ENCODE results near the gene CPT1B.
"Not testable (repeated sequence)": the region's sequence is repeated elsewhere in the genome, so short reads cannot be mapped to it uniquely, and the experiment has no call there.

The CPT1B gene

DNA sequence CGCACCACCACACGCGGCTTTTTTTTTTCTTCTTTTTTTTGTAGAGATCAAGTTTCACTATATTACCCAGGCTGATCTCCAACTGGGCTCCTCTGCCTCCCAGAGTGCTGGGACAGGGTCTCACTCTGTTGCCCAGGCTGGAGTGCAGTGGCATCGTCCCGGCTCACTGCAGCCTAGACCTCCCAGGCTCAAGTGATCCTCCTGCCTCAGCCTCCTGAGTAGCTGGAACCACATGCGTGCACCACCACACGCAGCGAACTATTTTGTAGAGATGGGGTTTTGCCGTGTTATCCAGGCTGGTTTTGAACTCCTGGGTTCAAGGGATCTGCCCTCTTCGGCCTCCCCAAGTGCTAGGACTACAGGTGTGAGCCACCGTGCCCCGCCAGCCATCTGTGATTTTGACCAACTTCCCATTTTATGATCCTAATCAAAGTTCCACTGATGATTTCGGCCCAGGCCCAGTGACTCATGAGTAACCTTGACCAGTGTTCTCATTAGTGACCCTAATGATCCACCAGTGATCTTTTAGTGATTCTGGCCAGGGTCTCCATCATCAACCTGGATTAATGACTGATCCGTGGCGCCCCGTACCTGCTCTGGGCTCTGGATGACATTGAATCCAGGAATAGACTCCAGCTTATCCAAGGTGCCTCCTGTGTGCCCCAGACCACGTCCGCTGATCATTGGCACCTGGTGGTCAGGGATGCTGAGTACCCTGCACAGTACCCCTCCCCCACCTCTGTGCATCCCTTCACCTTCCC lies 50.1 kb downstream of the CPT1B start:
- DNase-seq (ENCODE audit: low read depth), result no peak

DNA sequence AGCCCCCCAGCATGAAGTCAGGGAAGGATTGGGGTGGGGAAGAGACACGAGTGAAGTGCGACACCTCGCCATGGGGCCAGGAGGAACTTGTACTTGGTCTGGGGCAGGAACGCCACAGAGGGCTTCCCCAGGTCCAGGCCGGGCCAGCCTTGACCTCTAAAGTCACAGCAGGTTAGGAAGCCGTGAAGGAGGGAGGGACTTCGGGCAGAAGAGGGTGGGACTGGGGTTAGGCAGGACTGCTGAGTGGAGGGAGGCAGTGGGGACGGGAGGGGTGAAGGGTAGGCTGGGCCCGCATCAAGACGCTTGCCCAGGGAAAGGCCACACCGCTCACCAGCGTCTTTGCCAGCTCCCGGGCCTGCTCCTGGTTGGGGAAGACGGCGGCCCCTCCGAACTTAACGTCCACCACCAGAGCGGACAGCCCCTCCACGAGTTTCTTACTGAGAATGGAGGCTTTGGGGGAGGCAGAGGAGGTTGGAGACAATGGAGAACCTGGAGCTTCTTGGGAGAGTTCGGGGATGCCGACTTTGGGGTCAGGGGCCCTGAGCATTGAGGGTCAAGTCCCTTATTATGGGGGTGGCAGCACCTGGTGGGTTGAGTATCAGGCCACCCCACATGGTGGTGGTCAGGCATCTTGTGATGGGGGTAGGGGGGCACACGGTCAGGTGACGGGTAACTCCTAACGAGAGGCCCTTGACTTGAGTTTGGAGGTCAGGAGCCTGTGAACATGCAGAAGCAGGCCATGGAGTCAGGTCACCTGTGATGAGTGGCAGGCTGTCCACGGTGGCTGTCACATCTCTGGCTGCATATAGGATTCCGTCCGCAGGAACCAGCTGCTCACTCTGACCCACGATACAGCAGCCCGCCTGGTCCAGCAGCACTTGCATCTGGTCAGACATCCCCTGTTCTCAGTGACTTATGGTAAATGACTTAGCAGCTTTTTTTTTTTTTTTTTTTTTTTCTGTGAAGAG lies 51.1 kb downstream of the CPT1B start:
- peak; percentile 66 for DNase-seq (ENCODE audit: low read depth)

DNA sequence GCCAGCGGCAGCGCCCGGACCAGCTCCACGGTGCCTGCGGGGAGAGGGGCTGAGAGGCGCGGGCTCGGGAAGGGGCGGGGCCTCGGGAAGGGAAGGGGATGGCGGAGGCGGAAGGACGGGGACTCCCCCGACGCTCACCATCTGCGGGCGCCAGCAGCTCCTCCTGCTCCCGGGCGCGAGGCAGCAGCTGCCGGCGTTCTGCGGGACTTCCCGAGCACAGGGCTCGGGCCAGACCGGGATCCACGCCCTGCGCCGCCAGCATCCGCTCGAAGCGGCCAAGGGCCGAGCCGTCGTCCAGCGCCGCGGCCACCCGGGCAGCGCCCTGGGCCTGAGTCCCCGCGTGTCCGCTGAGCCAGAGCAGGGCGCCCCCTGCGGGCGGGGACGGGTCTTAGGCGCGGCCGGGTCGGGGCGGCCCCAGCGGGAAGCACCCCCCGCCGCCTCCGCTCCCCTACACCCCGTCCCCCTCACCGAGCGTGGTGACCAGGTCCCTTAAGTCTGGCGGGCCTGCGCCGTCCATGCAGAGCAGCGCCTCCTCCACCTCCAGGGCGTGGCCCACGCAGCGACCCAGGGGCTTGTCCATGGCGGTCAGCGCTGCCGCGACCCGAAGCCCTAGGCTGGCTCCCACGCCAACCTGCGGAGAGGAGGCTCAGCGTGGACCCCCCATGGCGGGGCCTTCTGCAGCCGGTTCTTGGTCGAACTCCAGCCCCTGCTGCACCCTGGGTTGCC lies 52.0 kb downstream of the CPT1B start:
- peak; percentile 79 for DNase-seq (ENCODE audit: low read depth)

DNA sequence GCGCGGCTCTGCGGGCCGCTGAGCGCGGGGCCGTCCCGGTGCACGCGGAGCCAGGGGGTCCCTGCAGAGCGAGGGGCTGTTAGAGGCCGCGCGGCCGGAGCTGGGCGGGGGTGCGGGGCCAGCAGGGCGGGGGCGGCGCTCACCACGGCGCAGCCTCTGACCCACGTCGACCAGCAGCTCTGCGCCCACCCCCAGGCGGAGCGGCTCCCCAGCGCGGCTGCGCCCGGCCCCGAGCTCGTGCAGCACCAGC lies 52.4 kb downstream of the CPT1B start:
- DNase-seq (ENCODE audit: low read depth), result no peak

DNA sequence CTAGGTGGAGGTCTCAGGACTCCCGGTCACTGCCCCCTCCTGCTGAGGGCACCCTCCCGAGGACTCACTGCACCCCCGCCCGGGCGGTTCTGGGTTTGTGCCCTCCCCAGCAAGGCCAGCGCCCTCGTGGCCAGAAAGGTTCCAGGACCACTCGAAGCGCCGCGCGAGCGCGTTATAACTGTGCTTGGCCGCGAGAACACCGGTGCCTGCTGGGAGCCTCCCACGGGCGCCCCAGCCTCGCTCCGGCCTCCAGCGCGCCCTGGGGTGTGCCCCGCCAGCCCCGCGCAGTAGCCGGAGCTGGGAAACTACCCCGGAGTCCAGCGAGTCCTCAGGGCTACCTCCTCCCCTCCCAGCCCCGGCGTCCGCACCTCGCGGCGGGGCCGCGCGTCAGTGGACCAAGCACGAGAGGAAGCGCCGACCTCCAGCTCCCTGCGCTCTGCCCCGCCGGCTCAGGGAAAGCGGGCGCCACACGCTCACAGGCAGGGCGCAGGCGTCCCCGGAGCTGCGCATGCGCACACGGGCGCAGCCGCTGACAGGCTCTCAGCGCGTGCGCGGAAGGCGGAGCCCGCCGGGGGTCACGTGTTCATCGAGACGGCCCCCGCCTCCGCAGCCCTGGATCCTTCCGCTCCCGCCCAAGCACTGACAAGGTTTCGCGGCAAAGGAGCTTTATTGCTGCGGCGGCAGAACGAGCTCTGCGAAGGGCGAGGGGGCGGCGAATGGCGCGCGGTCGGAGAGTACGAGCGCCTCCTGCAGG lies 52.9 kb downstream of the CPT1B start, which contains the start of gene SCO2:
TSS of gene SCO2 (minus strand) at position 495 of the 754 bp plus-strand sequence. CDS start 1,187 bp downstream, outside the sequence.
- DNase-seq (ENCODE audit: low read depth), result peak; percentile 98

DNA sequence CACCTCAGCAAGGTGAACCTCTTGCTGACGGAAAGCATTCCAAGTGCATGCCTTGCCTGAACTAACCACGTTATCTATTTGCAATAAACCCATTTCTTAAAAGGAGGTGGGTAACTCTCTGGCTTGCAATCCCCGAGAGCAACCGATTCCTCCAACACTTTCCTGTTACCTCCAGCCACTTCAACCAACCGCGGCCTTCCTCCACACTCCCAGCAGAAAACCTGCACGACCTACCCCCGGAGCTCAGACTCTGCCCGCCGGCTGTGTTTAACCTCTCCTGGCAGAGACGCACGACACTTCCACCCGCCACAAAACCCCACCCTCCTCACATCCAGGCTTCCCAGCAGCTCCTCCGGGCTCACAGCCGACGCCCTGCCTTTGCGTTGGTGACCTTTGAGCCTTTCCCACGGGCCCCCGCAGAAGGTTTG lies 53.5 kb downstream of the CPT1B start:
- DNase-seq (ENCODE audit: low read depth), result no peak

DNA sequence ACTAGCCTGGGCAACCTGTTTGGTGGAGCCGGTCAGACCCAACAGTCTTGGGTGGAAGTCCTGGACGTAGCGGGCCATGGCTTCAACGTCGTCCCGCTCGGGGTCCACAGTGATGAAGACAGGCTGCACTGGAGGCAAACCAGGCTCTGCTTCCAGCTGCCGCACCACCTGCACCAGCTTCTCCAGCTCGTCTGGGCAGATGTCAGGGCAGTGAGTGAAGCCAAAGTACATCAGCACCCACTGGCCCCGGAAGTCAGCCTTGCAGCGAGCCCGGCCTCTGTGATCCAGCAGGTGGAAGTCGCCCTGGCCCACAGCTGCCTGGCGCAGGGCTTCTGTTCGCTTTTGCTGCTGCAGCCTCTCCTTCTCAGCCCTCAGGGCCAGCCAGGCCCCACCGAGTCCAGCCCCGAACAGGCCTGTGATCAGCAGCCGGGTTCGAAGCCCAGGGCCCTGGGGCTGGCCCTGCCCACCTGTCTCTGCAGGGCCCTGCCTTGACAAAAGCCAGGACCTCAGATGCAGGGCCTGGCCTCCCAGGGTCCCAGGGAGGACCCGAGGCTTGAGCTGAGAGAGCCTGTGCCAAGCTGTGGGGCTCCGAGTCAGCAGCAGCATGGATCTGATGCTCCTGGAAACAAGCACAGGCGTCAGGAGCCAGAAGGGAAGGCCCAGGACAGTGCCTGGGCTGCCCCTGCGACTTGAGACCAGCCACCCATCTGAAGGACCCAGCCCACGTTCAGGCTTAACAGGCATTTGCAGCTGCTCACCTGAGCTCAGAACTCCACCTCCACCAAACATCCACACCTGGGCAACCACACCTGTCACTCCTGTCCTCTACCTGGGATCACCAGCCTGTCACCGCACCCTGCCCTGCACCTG lies 54.2 kb downstream of the CPT1B start:
- DNase-seq (ENCODE audit: low read depth), result no peak

DNA sequence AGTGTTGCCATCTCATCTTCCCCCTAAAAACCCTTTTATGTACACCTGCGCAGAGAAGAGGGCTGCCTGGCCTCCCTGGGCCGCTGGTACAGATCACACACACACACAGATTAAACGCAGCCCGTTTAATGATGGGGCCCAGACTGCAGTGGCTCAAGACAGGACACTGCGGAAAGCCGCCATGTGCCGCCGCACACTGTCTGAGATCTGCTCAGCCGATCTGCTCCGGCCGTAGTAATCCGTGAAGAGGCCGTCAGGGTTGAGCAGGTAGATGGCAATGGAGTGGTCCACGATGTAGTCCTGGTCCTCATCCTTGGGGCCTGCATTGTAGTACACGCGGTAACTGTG lies 54.8 kb downstream of the CPT1B start:
- DNase-seq (ENCODE audit: low read depth), result no peak

DNA sequence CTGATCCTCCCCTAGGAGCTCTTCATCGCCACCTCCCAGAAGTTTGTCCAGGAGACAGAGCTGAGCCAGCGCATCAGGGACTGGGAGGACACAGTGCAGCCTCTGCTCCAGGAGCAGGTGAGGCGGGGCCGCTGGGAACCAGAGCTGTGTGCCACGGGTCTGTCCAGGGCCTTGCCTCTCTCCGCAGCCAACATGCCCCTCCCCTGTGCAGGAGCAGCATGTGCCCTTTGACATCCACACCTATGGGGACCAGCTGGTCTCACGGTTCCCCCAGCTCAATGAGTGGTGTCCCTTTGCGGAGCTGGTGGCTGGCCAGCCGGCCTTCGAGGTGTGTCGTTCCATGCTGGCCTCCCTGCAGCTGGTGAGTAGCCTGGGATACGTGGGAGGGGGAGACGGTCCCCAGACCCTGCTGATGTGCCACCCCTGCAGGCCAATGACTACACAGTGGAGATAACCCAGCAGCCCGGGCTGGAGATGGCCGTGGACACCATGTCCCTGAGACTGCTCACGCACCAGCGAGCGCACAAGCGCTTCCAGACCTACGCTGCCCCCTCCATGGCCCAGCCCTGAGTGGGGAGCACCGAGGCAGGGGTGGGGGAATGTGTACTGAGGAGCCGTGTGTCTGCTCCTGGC lies 55.3 kb downstream of the CPT1B start:
- no peak for DNase-seq (ENCODE audit: low read depth)

DNA sequence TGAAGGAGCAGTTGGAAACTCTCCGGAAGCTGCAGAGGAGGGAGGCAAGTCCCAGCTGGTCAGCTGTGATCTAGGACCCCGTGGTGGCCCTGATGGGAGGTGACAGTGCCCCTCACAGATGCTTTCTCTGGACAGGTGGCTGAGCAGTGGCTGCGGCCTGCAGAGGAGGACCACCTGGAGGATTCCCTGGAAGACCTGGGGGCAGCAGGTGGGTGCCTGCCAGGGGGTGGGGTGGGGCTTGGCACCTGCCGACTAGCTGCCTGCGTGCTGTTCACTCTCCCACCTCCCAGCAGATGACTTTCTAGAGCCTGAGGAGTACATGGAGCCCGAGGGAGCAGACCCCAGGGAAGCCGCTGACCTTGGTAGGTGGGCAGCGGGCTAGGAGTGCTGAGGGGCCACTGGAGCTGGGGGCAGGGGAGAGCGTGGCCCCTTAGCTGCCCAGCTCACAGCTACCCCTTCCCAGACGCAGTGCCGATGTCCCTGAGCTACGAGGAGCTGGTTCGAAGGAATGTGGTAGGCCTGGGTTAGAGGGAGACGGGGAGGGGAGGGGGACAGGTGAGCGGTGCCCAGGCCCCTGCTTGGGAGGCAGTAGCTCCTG lies 55.9 kb downstream of the CPT1B start:
- DNase-seq (ENCODE audit: low read depth), result no peak

DNA sequence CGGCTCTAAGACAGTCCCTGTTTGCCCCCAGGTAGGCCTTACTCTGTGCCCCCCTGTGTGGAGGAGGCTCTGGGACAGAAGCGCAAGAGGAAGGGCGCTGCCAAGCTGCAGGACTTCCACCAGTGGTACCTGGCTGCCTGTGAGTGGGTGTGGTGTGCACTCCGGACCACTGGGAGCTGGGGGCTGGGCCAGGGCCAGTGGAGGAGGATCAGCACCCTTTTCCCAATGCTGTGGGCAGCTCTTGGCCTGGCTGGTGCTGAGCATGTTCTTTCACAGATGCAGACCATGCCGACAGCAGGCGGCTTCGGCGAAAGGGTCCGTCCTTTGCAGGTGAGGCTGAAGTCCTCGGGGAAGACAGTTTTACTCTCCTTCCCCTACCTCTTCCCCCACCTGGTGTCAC lies 56.5 kb downstream of the CPT1B start:
- DNase-seq (ENCODE audit: low read depth), result no peak

DNA sequence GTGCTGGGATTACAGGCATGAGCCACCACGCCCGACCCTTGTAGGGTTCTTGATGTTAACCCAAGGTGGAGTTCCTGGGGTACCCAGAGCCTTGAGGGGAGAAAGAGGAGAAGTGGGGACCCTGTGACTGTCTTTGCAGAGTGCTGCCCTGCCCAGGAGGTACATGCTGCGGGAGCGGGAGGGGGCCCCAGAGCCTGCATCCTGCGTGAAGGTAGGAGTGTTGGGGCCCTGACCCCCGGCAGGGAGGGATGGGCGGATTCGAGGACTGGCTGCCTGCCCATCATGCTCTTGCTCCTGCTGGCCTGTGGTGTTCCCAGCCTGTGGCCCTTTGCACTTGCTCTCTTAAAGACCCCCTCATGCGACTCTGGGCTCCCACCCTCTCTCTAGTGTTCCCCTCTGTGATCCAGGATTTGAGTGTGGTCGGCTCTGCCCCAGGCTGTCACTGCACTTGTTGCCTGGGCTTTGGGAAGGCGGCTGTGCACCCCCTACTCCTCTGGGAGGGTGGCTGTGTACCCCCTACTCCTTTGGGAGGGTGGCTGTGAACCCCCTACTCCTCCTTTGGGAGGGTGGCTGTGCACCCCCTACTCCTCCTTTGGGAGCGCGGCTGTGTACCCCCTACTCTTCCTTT lies 57.3 kb downstream of the CPT1B start:
- DNase-seq (ENCODE audit: low read depth), result no peak

DNA sequence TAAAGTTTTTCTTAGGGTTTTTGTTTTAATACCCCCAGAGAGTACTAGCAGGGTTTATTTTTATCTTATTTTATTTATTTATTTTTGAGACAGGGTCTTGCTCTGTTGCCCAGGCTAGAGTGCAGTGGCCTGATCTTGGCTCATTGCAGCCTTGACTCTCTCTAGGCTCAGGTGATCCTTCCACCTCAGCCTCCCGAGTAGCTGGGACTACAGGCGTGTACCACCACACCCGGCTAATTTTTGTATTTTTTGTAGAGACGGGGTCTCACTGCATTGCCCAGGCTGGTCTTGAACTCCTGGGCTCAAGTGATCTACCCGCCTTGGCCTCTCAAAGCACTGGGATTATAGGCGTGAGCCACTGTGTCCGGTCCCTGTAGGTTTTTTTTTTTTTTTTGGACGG lies 58.0 kb downstream of the CPT1B start:
- DNase-seq (ENCODE audit: low read depth), result not testable (repeated sequence)

DNA sequence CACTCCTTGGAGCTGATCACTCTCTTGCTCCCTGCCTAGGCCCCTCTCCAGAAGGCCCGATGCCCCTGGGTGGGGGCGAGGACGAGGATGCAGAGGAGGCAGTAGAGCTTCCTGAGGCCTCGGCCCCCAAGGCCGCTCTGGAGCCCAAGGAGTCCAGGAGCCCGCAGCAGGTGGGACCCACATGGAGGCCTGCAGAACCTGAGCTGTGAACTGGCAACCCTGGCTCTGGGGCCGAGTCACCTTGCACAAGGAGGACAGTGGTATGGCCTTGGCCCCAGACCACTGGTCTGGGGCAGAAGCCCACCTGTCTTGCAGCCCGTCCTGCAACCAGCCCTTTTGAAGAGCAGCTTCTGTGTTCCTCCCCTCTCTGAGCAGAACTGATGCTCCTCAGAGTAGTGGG lies 59.1 kb downstream of the CPT1B start:
- no peak for DNase-seq (ENCODE audit: low read depth)

All from fibroblast of gingiva (primary cell).